ENCODE results near the gene HACE1.
"Not testable (repeated sequence)": the region's sequence is repeated elsewhere in the genome, so short reads cannot be mapped to it uniquely, and the experiment has no call there.

- not testable (repeated sequence) for TF ChIP-seq CTCF (conservative IDR thresholded peaks at IDR 0.05; ENCODE audit: low read length); EZH2phosphoT487 (IDR thresholded peaks at IDR 0.05; ENCODE audit: borderline replicate concordance)
Observed at GRCh38 chr6:104898893-104899292, 39.2 kb upstream of the HACE1 start.

Data from Loucy (cell line).